GM23338 (cell line): ENCODE measurements around the gene BLOC1S6. TPM values are rescaled to one million over a fixed set of nuclear protein-coding genes. Genes with fewer than 3 reads are reported as not detected.

Experiments
- ATAC-seq: fragments of 200-7000 bp; cut with Tn5 transposase; 3 replicates; pipeline ENCODE4 v1.9.1; 2020
- DNase-seq: peaks from one replicate; pipeline ENCODE4 v3.0.0-alpha.2; 2015; ENCODE audit warnings: low spot score
- H2AFZ ChIP-seq: fragments of 200-600 bp; sonication (generic); 2 replicates; pipeline ENCODE4 v1.8.0; 2016; ENCODE audit warnings: antibody characterized with exemption, mild to moderate bottlenecking, moderate library complexity
- H3F3A ChIP-seq: fragments of 200-600 bp; sonication (generic); replicated peaks from 2 replicates; pipeline ENCODE4 v1.8.0; 2017; ENCODE audit warnings: antibody characterized with exemption, mixed run types, low read depth
- H3K27ac ChIP-seq: fragments of 200-600 bp; sonication (generic); 2 replicates; pipeline ENCODE4 v1.6.1; 2016; ENCODE audit warnings: low read depth
- H3K27me3 ChIP-seq: fragments of 200-600 bp; sonication (generic); 2 replicates; pipeline ENCODE4 v1.8.0; 2016; ENCODE audit warnings: mild to moderate bottlenecking, mixed run types, moderate library complexity; ENCODE audit not compliant: insufficient read depth
- H3K36me3 ChIP-seq: fragments of 200-600 bp; sonication (generic); 2 replicates; pipeline ENCODE4 v1.8.0; 2016; ENCODE audit warnings: mild to moderate bottlenecking; ENCODE audit not compliant: insufficient read depth
- H3K4me1 ChIP-seq: fragments of 200-600 bp; sonication (generic); 2 replicates; pipeline ENCODE4 v1.8.0; 2016; ENCODE audit warnings: mild to moderate bottlenecking, moderate library complexity; ENCODE audit not compliant: insufficient read depth
- H3K4me2 ChIP-seq: fragments of 200-600 bp; sonication (generic); 2 replicates; pipeline ENCODE4 v1.7.1; 2017; ENCODE audit warnings: mixed run types
- H3K4me3 ChIP-seq: fragments of 200-600 bp; sonication (generic); 2 replicates; pipeline ENCODE4 v1.6.1; 2016; ENCODE audit warnings: mixed run types
- H3K79me2 ChIP-seq: fragments of 200-600 bp; sonication (generic); replicated peaks from 2 replicates; pipeline ENCODE4 v1.8.0; 2017; ENCODE audit warnings: mild to moderate bottlenecking; ENCODE audit not compliant: insufficient read depth
- H3K9me2 ChIP-seq: fragments of 200-600 bp; sonication (generic); 2 replicates; pipeline ENCODE4 v1.8.0; 2017; ENCODE audit not compliant: insufficient read depth
- H4K20me1 ChIP-seq: fragments of 200-600 bp; sonication (generic); replicated peaks from 2 replicates; pipeline ENCODE4 v1.8.0; 2017; ENCODE audit warnings: mild to moderate bottlenecking; ENCODE audit not compliant: insufficient read depth
- H3K27ac Mint-ChIP-seq: 2 replicates; pipeline ENCODE4 v1.8.0; 2020; ENCODE audit warnings: inconsistent platforms, mild to moderate bottlenecking, moderate library complexity, mixed read lengths
- H3K27me3 Mint-ChIP-seq: 3 replicates; pipeline ENCODE4 v1.8.0; 2022; ENCODE audit warnings: low read depth, mild to moderate bottlenecking, moderate library complexity, mixed read lengths, inconsistent platforms; ENCODE audit not compliant: insufficient read depth, poor library complexity
- H3K36me3 Mint-ChIP-seq: 3 replicates; pipeline ENCODE4 v1.8.0; 2021; ENCODE audit warnings: low read depth, mild to moderate bottlenecking, inconsistent platforms, moderate library complexity, mixed read lengths
- H3K4me1 Mint-ChIP-seq: 3 replicates; pipeline ENCODE4 v1.8.0; 2020; ENCODE audit warnings: mild to moderate bottlenecking, inconsistent platforms, mixed read lengths
- H3K4me3 Mint-ChIP-seq: 3 replicates; pipeline ENCODE4 v1.8.0; 2021; ENCODE audit warnings: moderate library complexity, mild to moderate bottlenecking, inconsistent platforms, mixed read lengths
- H3K9me3 Mint-ChIP-seq: 3 replicates; pipeline ENCODE4 v1.8.0; 2020; ENCODE audit warnings: moderate library complexity, mild to moderate bottlenecking, inconsistent platforms, mixed read lengths
- CREB1 ChIP-seq: fragments of 250-450 bp; sonication (Bioruptor Pico); IDR thresholded peaks from 2 replicates; pipeline ENCODE4 v1.5.0; 2020; ENCODE audit warnings: low read depth, mild to moderate bottlenecking, moderate library complexity
- CTCF ChIP-seq, 2 experiments: fragments of 200-600 bp in 1 of 2; sonication (generic) in 1 of 2; conservative IDR thresholded peaks; 2 replicates each; pipeline versions ENCODE4 v1.5.1 to v1.6.1; 2016 to 2017; ENCODE audit warnings: antibody characterized with exemption in 2 of 2, low read depth in 2 of 2, mild to moderate bottlenecking in 2 of 2, moderate library complexity in 1 of 2
- EZH2phosphoT487 ChIP-seq: fragments of 200-600 bp; sonication (generic); IDR thresholded peaks from one replicate; pipeline ENCODE4 v1.8.1; 2018; ENCODE audit warnings: antibody characterized with exemption; ENCODE audit not compliant: unreplicated experiment
- JUNB ChIP-seq: IDR thresholded peaks from one replicate; pipeline ENCODE4 v1.6.1; 2016; ENCODE audit warnings: antibody characterized with exemption; ENCODE audit not compliant: unreplicated experiment
- NANOG ChIP-seq: IDR thresholded peaks from 2 replicates; pipeline ENCODE4 v1.6.1; 2016; ENCODE audit warnings: antibody characterized with exemption, borderline replicate concordance
- POLR2AphosphoS5 ChIP-seq: IDR thresholded peaks from 2 replicates; pipeline ENCODE4 v1.6.1; 2016; ENCODE audit warnings: antibody characterized with exemption, low read depth
- ZNF462 ChIP-seq: fragments of 250-450 bp; sonication (Bioruptor Pico); IDR thresholded peaks from 2 replicates; pipeline ENCODE4 v1.5.0; 2020; ENCODE audit warnings: mild to moderate bottlenecking, moderate library complexity
- polyA plus RNA-seq: library from polyadenylated mRNA; unstranded; fragments of >200 nt; fragmentation: Nextera tagmentation; extraction: Ambion mirVana; gene quantifications from 2 replicates; pipeline ENCODE4 v1.2.1, GENCODE V29; 2016
- total RNA-seq: library from RNA; depleted of rRNA; stranded (reverse); fragments of >200 nt; shearing (Covaris generic); gene quantifications from 2 replicates; pipeline ENCODE4 v1.2.3, GENCODE V29; 2014

Gene BLOC1S6
- total and polyA plus RNA-seq, 2 experiments from 2014 or later, result 20.9 to 28.4 TPM

- Mint-ChIP-seq H3K4me1 (no peaks in the 10 kb centered on the region), H3K36me3 (peaks cover 7% of the 10 kb centered on the region; the same call in 2 of the 3 replicates), H3K27me3 (no peaks in the 10 kb centered on the region), H3K27ac (no peak overlapping the region), H3K9me3 (no peaks in the 10 kb centered on the region), H3K4me3 (no peak overlapping the region)
- H3K27ac ChIP-seq, result no peak overlapping the region
- H3K36me3 ChIP-seq, result no peaks in the 10 kb centered on the region
- H3K9me2 ChIP-seq, result no peaks in the 10 kb centered on the region
- ATAC-seq (no peak), DNase-seq (no peak)
- H3F3A ChIP-seq, result no peaks in the 10 kb centered on the region
- peaks cover 8% of the 10 kb centered on the region for H4K20me1 ChIP-seq
- H3K4me1 ChIP-seq, result no peaks in the 10 kb centered on the region
- no peak overlapping the region for H2AFZ ChIP-seq
- TF ChIP-seq EZH2phosphoT487, result no peak
- no peak for TF ChIP-seq JUNB
- TF ChIP-seq POLR2AphosphoS5, result no peak
- no peak for TF ChIP-seq ZNF462 (CRISPR knock-in tag)
- TF ChIP-seq NANOG, result no peak
- TF ChIP-seq CTCF (conservative IDR thresholded peaks at IDR 0.05; ENCODE audit: low read depth in 2 of 2), result no peak
- TF ChIP-seq CREB1 (CRISPR knock-in tag), result no peak
- H3K27me3 ChIP-seq, result no peaks in the 10 kb centered on the region
- H3K4me3 ChIP-seq, result no peak overlapping the region
- H3K79me2 ChIP-seq, result peaks cover 7% of the 10 kb centered on the region; the same call in 1 of the 2 replicates
- no peak overlapping the region for H3K4me2 ChIP-seq
Measured at GRCh38 chr15:45606413-45606812, 19.2 kb downstream of the BLOC1S6 start.
